HCT116 (cell line): Measurements from ENCODE around the gene DDX55. TPM values are rescaled to one million over a fixed set of nuclear protein-coding genes. Genes with fewer than 3 reads are reported as not detected.
"Not testable (repeated sequence)": the region's sequence is repeated elsewhere in the genome, so short reads cannot be mapped to it uniquely, and the experiment has no call there.

Source experiments
- ATAC-seq: fragments of 200-7000 bp; cut with Tn5 transposase; 2 replicates; pipeline ENCODE4 v1.9.1; 2020; ENCODE audit warnings: mild to moderate bottlenecking, moderate library complexity
- BruUV-seq: library from RNA; stranded (reverse); fragments of 400-500 nt; replicated peaks from 2 replicates; lab custom pipeline; 2021; lab: Mats Ljungman, UMichigan
- CTCF ChIA-PET: fragments of 300-600 bp; sonication (Branson Sonifier 250); formaldehyde crosslinking; loops from one replicate; lab custom pipeline; 2021; ENCODE audit warnings: antibody characterized with exemption; lab: Charles Lee
- POLR2A ChIA-PET: fragments of 300-600, 350-600 bp; sonication (Branson Sonifier 250); formaldehyde crosslinking; loops from one replicate; lab custom pipeline; 2021; ENCODE audit warnings: antibody characterized with exemption; lab: Charles Lee
- RAD21 ChIA-PET, 2 experiments: fragments of 300-600 bp; sonication (Branson Sonifier 250); formaldehyde crosslinking; loops; one replicate each; lab custom pipeline; 2023; ENCODE audit warnings: low total read pairs in 2 of 2; ENCODE audit not compliant: uncharacterized antibody in 2 of 2, unreplicated experiment in 2 of 2, low non-redundant PET in 1 of 2; lab: Charles Lee
- DNase-seq: peaks from one replicate; pipeline ENCODE4 v3.0.0-alpha.2; 2010; ENCODE audit warnings: low read depth, low spot score
- H2AFZ ChIP-seq: fragments of 200-600 bp; shearing (Covaris generic), sonication (generic); 2 replicates; pipeline ENCODE4 v1.6.1; 2017; ENCODE audit warnings: low read depth, mixed run types, mixed read lengths, antibody characterized with exemption, low read length; ENCODE audit not compliant: poor library complexity, severe bottlenecking
- H3K27ac ChIP-seq: 2 replicates; pipeline ENCODE4 v1.5.1; 2012; ENCODE audit warnings: low read depth, low read length
- H3K27me3 ChIP-seq: fragments of 200-600 bp; sonication (generic); 2 replicates; pipeline ENCODE4 v1.6.1; 2016; ENCODE audit warnings: mixed run types, low read length, mixed read lengths; ENCODE audit not compliant: insufficient read depth
- H3K36me3 ChIP-seq, 2 experiments: fragments of 200-500 bp in 1 of 2; fragments of 200-600 bp in 1 of 2; sonication (Bioruptor generic) in 1 of 2; sonication (generic) in 1 of 2; 2 replicates each; pipeline versions ENCODE4 v1.5.1 to v1.6.1; 2014 to 2016; ENCODE audit warnings: low read length in 2 of 2, inconsistent platforms in 1 of 2, mixed read lengths in 1 of 2, mixed run types in 1 of 2; ENCODE audit not compliant: insufficient read depth in 2 of 2, control insufficient read depth in 1 of 2
- H3K4me1 ChIP-seq, 2 experiments: fragments of 200-600 bp in 1 of 2; sonication (generic) in 1 of 2; 2 replicates each; pipeline versions ENCODE4 v1.5.1 to v1.6.1; 2012 to 2017; ENCODE audit warnings: low read length in 2 of 2, inconsistent platforms in 1 of 2, mild to moderate bottlenecking in 1 of 2, mixed read lengths in 1 of 2, mixed run types in 1 of 2, moderate library complexity in 1 of 2; ENCODE audit not compliant: insufficient read depth in 2 of 2, control insufficient read depth in 1 of 2
- H3K4me2 ChIP-seq: fragments of 200-600 bp; sonication (generic); 2 replicates; pipeline ENCODE4 v1.6.1; 2017; ENCODE audit warnings: mixed run types, low read length, mixed read lengths
- H3K4me3 ChIP-seq, 2 experiments: fragments of 200-600 bp in 1 of 2; sonication (generic) in 1 of 2; replicated peaks in 1 of 2; 2 replicates each; pipeline ENCODE4 v1.5.1; 2011 to 2016; ENCODE audit warnings: low read length in 2 of 2, control low read depth in 1 of 2, low read depth in 1 of 2, mild to moderate bottlenecking in 1 of 2, mixed read lengths in 1 of 2, mixed run types in 1 of 2
- H3K79me2 ChIP-seq: fragments of 200-600 bp; sonication (generic); 2 replicates; pipeline ENCODE4 v1.6.1; 2017; ENCODE audit warnings: mild to moderate bottlenecking, mixed run types, low read length, moderate library complexity, mixed read lengths; ENCODE audit not compliant: insufficient read depth
- H3K9ac ChIP-seq: fragments of 200-600 bp; sonication (generic); 2 replicates; pipeline ENCODE4 v1.6.1; 2016; ENCODE audit warnings: low read length, mixed read lengths
- H3K9me2 ChIP-seq: fragments of 200-600 bp; sonication (generic), shearing (Covaris generic); 2 replicates; pipeline ENCODE4 v1.6.1; 2017; ENCODE audit warnings: mixed run types, mild to moderate bottlenecking, moderate library complexity; ENCODE audit not compliant: insufficient read depth
- H3K9me3 ChIP-seq, 2 experiments: fragments of 200-500 bp in 1 of 2; fragments of 200-600 bp in 1 of 2; sonication (Bioruptor generic) in 1 of 2; sonication (generic) in 1 of 2; 2 replicates each; pipeline ENCODE4 v1.6.1; 2014 to 2017; ENCODE audit warnings: low read length in 2 of 2, mixed read lengths in 2 of 2, inconsistent platforms in 1 of 2, low read depth in 1 of 2, mild to moderate bottlenecking in 1 of 2, mixed run types in 1 of 2, moderate library complexity in 1 of 2; ENCODE audit not compliant: control insufficient read depth in 1 of 2, insufficient read depth in 1 of 2
- H4K20me1 ChIP-seq: fragments of 200-600 bp; sonication (generic), shearing (Covaris generic); 2 replicates; pipeline ENCODE4 v1.6.1; 2017; ENCODE audit warnings: mixed run types, mild to moderate bottlenecking, moderate library complexity; ENCODE audit not compliant: insufficient read depth
- ATF3 ChIP-seq: IDR thresholded peaks from 2 replicates; pipeline ENCODE4 v1.6.1; 2012
- EGR1 ChIP-seq: IDR thresholded peaks from 2 replicates; pipeline ENCODE4 v1.6.1; 2012; ENCODE audit warnings: low read depth
- ELF1 ChIP-seq: IDR thresholded peaks from 2 replicates; pipeline ENCODE4 v1.6.1; 2012; ENCODE audit warnings: low read depth, borderline replicate concordance
- EZH2 ChIP-seq: fragments of 200-600 bp; sonication (generic); IDR thresholded peaks from 2 replicates; pipeline ENCODE4 v1.6.1; 2017; ENCODE audit warnings: antibody characterized with exemption, mixed run types
- EZH2phosphoT487 ChIP-seq: fragments of 200-600 bp; IDR thresholded peaks from 2 replicates; pipeline ENCODE4 v1.6.1; 2018; ENCODE audit warnings: antibody characterized with exemption, borderline replicate concordance
- FOSL1 ChIP-seq: IDR thresholded peaks from 2 replicates; pipeline ENCODE4 v1.6.1; 2012; ENCODE audit warnings: low read depth
- MAX ChIP-seq: IDR thresholded peaks from 2 replicates; pipeline ENCODE4 v1.6.1; 2012
- POLR2A ChIP-seq: IDR thresholded peaks from 2 replicates; pipeline ENCODE4 v1.7.0; 2011; ENCODE audit warnings: borderline replicate concordance; ENCODE audit not compliant: insufficient read depth, insufficient read length; ENCODE audit errors: extremely low read depth
- POLR2AphosphoS5 ChIP-seq: IDR thresholded peaks from 2 replicates; pipeline ENCODE4 v1.6.1; 2011; ENCODE audit warnings: mild to moderate bottlenecking, low read depth, low read length, moderate library complexity
- SIN3A ChIP-seq: IDR thresholded peaks from 2 replicates; pipeline ENCODE4 v1.6.1; 2012; ENCODE audit warnings: low read depth
- SRF ChIP-seq: IDR thresholded peaks from 2 replicates; pipeline ENCODE4 v1.6.1; 2012; ENCODE audit warnings: low read depth
- TCF7L2 ChIP-seq: IDR thresholded peaks from 2 replicates; pipeline ENCODE4 v1.7.0; 2011; ENCODE audit warnings: borderline replicate concordance, inconsistent platforms; ENCODE audit not compliant: insufficient read depth, insufficient read length; ENCODE audit errors: extremely low read depth
- ZNF274 ChIP-seq: fragments of 200-500 bp; sonication (Bioruptor generic); IDR thresholded peaks from 2 replicates; pipeline ENCODE4 v1.6.1; 2014; ENCODE audit warnings: mild to moderate bottlenecking, low read depth, low read length, inconsistent platforms
- intact Hi-C: fragments of 100-400 bp; cut with micrococcal nuclease; formaldehyde crosslinking; loops from 2 replicates; pipeline ENCODE4 v1.10.0; 2022
- total RNA-seq: library from RNA; stranded (reverse); gene quantifications from one replicate; pipeline ENCODE4 v1.2.1, GENCODE V29; 2021; ENCODE audit not compliant: unreplicated experiment

DDX55 gene
- total RNA-seq, 1 experiment from 2014 or later, result 41.8 TPM

- no peak for TF ChIP-seq ZNF274
- TF ChIP-seq EZH2, result no peak
These were observed 2.2 kb upstream of the DDX55 start (continued) for GRCh38 chr12:123599721-123600120.

- H2AFZ ChIP-seq, result no peak overlapping the region
- peaks cover 2 to 13% of the 10 kb centered on the region in 2 experiments; a peak in 3 of 4 replicates for H3K4me1 ChIP-seq
- H3K9me3 ChIP-seq, result no peaks in the 10 kb centered on the region
- intact Hi-C loops, result loop anchor here (5.0 kb wide), 1 partner anchor 630 kb away; no protein-coding TSS in a partner anchor
- H3K9me2 ChIP-seq, result no peaks in the 10 kb centered on the region
- RAD21 ChIA-PET, result no interaction called here
- peaks cover 29 to 35% of the 10 kb centered on the region in 2 experiments for H3K36me3 ChIP-seq
- peak overlapping the region; percentile 98 for H3K9ac ChIP-seq
- ATAC-seq (no peak), DNase-seq (no peak)
- POLR2A ChIA-PET, result interaction anchor here (0.6 to 1.5 kb wide), 2 partner anchors 19 to 150 kb away, joined by 4 to 8 read pairs; partner anchors contain the start of gene TMED2
- H3K4me2 ChIP-seq, result peak overlapping the region; percentile 90
- H3K27me3 ChIP-seq, result no peaks in the 10 kb centered on the region
- BruUV-seq, result TSS peak; percentile 51
- TF ChIP-seq SRF, result no peak
- no peak for TF ChIP-seq MAX
- no peak for TF ChIP-seq POLR2A
- TF ChIP-seq EZH2phosphoT487, result no peak
- TF ChIP-seq ATF3, result no peak
- no peak for TF ChIP-seq ELF1
- no peak for TF ChIP-seq TCF7L2
- TF ChIP-seq FOSL1, result no peak
- TF ChIP-seq SIN3A, result no peak
- no peak for TF ChIP-seq POLR2AphosphoS5
- TF ChIP-seq EGR1, result no peak
- peaks cover 59% of the 10 kb centered on the region for H3K79me2 ChIP-seq
- H3K4me3 ChIP-seq, result peak overlapping the region; percentile 83 to 100
- H4K20me1 ChIP-seq, result no peaks in the 10 kb centered on the region
- peak overlapping the region; percentile 76 for H3K27ac ChIP-seq
- CTCF ChIA-PET, result no interaction called here
These were observed 824 bp downstream of the DDX55 start for GRCh38 chr12:123602651-123603195.

- H3K4me3 ChIP-seq, result peak overlapping the region; percentile 83 to 100
- H3K9me2 ChIP-seq, RAD21 ChIA-PET, H2AFZ ChIP-seq, H4K20me1 ChIP-seq, ATAC-seq, CTCF ChIA-PET, DNase-seq, BruUV-seq, H3K27ac ChIP-seq, H3K27me3 ChIP-seq, POLR2A ChIA-PET, H3K9me3 ChIP-seq: not testable (repeated sequence)
- H3K79me2 ChIP-seq, result peaks cover 66% of the 10 kb centered on the region
- intact Hi-C loops, result loop anchor here (5.0 kb wide), 1 partner anchor 631 kb away; no protein-coding TSS in a partner anchor
- peaks cover 2 to 13% of the 10 kb centered on the region in 2 experiments; a peak in 3 of 4 replicates for H3K4me1 ChIP-seq
- peak overlapping the region; percentile 90 for H3K4me2 ChIP-seq
- H3K9ac ChIP-seq, result peak overlapping the region; percentile 98
- peaks cover 29 to 42% of the 10 kb centered on the region in 2 experiments for H3K36me3 ChIP-seq
These were observed 1.6 kb downstream of the DDX55 start for GRCh38 chr12:123603495-123603894.
